HG03025 (cell line): ENCODE data around the gene IL11.
"Not testable (repeated sequence)": the region's sequence is repeated elsewhere in the genome, so short reads cannot be mapped to it uniquely, and the experiment has no call there.

Experiments
- ATAC-seq: cut with Tn5 transposase; IDR thresholded peaks from one replicate; pipeline ENCODE4 v1.9.1; 2021; ENCODE audit warnings: mild to moderate bottlenecking, moderate library complexity; ENCODE audit not compliant: unreplicated experiment, low FRiP score

Gene IL11

DNA sequence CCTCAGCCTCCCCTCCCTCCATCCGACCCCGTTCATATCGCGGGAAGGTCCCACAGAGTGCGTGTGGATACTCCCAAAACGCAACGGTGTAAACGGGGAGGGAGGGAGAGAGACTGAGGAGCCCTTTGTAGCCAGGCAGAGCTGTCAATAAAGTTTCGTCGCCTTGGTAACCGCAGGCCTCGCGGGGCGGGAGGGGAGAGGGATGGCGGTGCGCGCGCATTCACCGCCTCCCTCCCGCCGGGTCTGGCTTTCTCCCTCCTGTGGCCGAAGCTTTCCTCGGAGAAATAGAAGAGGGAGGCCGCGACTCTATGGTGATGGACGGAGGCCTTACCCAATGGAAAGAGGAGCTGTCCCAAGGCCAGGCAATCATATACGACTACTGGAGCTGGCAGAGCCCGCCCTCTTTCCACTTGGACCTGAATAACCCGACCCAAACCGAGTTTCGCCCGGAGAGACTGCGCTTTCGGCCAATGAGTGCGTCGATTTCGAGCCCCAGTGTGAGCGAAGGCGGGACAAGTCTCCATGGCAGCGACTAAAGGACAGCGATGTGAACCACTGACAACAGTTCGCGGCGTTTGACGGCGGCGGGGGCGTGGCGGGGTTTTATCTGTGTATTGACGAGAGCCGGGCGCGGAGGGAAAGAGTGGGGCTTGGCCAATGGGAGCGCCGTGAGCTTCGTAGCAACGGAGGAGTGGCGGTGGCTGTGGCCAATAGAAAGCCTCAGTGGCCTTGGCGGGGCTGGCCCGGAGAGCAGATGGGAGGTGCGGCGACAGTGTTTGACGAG lies 31.0 kb downstream of the IL11 start, which contains the start of gene KMT5C:
TSS of gene KMT5C (plus strand) at position 772 of the 784 bp plus-strand sequence. CDS start 2,061 bp downstream, outside the sequence.
- ATAC-seq, result peak; percentile 86

DNA sequence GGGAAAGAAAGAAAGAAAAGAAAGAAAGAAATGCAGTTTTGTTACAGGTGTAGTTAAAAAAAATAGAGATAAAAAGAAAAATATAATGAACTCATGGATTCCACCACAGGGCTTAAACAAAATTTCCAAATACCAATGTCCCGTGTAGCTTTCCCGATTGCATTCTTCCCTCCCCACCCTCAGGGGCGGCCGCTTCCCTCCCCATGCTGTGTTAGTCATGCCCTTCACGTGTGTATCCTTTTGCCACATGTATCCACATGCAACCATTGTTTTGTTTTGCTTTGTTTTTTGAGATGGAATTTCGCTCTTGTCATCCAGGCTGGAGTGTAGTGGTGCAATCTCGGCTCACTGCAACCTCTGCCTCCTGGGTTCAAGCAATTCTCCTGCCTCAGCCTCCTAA lies 34.2 kb downstream of the IL11 start:
- ATAC-seq, result no peak

GRCh38 chr19:55333870-55334269 lies 36.4 kb downstream of the IL11 start:
- ATAC-seq, result no peak

DNA sequence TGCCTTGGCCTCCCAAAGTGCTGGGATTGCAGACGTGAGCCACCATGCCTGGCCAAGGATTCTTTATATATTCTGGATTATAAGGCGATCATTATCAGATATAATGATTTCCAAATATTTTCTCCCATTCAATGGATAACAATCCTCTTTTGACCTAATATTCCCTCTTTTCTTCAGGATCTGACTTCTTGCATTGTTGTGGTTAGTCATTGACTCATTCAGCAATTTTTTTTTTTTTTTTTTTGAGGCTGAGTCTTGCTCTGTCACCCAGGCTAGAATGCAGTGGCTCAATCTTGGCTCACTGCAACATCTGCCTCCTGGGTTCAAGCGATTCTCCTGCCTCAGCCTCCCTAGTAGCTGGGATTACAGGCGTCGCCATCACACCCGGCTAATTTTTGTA lies 40.5 kb downstream of the IL11 start:
- ATAC-seq, result not testable (repeated sequence)

DNA sequence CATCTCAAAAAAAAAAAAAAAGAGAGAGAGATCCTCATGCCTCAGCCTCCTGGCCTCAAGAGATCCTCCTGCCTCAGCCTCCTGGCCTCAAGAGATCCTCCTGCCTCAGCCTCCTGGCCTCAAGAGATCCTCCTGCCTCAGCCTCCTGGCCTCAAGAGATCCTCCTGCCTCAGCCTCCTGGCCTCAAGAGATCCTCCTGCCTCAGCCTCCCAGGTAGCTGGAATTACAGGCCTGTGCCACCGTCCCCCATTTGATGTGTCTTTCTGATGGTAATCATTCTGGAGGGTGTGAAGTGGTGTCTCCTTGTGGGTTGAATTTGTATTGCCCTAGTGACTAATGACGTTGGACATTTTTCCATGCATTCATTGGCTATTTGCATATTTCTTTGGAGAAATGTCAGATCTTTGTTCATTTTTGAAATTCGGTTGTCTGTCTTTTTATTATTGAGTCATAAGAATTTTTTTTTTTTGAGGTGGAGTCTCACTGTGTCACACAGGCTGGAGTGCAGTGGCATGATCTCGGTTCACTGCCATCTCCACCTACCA lies 41.4 kb downstream of the IL11 start:
- not testable (repeated sequence) for ATAC-seq

DNA sequence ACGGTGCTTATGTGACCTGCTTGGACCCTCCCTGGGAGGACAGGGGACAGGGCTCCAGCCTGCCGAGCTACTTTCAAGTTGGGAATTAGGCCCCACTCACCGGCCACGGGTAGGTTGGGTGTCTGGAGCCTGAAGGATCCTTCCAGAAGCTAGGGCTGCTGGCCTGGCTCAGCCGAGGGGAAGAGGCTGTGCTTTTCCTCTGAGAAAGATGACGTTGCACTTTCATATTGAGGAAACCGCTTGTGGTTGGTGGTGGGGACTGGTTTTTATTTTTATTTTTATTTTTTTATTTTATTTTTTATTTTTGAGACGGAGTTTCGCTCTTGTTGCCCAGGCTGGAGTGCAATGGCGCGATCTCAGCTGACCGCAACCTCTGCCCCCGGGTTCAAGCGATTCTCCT lies 45.1 kb downstream of the IL11 start, which contains the start of gene TMEM150B:
TSS of gene TMEM150B (minus strand) at position 170 of the 400 bp plus-strand sequence. CDS start 4,305 bp downstream, outside the sequence.
- no peak for ATAC-seq

GRCh38 chr19:55324662-55325061 lies 45.6 kb downstream of the IL11 start:
- no peak for ATAC-seq

GRCh38 chr19:55322204-55322885 lies 47.9 kb downstream of the IL11 start:
- no peak for ATAC-seq

DNA sequence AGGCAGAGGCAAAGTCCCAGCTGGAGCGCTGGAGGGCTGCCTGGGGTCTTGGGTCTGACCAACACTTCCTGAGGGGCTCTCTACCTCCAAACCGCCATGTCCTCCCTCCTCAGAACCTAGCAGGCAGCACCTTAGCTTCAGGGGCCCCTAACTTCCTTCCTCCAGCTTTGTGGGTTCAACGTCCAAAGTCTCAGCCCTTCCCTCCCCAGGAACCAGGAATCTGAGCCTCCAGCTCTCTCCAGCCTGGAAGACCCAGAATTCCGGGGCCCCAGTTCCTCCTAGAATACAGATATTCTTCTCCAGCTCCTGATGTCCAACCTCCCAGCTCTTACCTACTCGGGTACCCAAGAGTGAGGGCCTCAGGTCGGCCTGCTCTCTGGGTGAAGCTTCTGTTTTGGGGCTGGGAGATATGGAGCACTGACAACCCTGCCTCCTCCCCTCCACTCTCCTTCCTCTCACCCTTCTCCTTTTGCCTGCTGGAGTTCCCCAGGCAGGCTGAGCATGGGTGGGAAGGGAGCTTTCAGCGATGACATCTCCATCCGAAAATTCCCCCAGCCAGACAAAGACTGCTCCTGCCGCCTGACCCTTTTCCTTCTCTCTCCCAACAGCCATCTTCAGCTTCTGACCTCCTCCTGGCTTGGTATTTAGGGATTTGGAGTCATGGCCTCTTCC lies 48.7 kb downstream of the IL11 start:
- no peak for ATAC-seq

GRCh38 chr19:55320844-55321419 lies 49.3 kb downstream of the IL11 start:
- no peak for ATAC-seq

DNA sequence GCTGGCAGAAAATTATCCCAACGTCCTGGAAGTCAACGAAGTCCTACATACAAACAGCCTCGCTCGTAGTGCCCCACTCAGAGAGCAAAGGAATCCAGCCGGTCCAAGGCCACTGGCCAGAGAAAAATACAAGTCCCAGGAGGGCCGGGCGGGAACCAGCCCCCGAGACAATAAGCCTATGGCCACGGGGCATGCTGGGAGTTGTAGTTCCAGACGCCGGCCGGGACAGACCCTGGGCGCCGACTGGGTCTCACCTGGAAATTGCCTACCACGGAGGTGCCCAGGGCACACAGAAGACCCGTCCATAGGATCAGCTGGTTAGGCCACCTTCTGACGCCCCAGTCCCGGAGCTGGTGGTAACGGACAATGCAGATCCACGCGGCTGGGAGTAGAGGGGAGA lies 50.5 kb downstream of the IL11 start:
- ATAC-seq, result no peak

DNA sequence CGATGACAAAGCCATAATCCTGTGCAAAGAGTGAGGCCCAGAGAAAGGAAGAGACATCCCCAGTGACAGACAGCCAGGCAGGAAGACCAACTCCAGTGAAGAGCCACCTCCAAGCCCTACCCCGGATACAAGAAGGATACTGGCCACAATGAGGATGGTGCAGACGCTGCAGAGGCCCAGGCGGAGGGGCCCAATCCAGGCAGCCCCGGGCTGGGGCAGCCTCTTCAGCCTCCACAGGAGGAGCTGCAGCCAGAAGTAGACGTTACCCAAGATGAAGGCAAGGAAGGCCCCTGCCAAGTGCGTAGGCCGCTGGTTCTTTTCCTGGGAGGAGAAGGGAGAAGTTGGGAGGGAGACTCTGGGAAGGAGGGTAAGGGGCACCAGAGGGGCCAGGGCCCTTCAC lies 53.6 kb downstream of the IL11 start:
- no peak for ATAC-seq

GRCh38 chr19:55315956-55316525 lies 54.2 kb downstream of the IL11 start:
- no peak for ATAC-seq

DNA sequence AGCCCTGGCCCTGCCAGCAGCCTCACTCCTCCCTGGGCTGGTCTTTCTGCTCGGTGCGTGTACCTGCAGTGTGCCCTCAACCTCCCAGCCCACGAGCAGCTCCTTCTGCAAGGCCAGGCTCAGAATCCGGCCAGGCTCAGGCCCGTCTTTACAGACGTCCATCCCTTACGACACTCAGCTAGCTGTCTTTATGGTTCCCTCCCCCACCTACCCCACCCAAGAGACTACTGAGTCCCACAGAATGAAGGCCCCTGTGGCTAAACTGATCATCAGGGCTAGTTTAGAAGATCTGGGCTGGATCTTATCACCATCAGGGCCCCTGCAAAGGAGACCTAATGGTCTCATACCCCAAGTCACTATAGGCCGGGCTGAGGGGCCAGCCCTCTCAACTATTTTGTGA lies 55.9 kb downstream of the IL11 start:
- ATAC-seq, result no peak
